ENCODE results near the gene APLP2. TPM values are rescaled to one million over a fixed set of nuclear protein-coding genes. Genes with fewer than 3 reads are reported as not detected.

The APLP2 gene
- total RNA-seq, 1 experiment from 2014 or later: 345 TPM

- TF ChIP-seq ZNF532 (CRISPR knock-in tag; IDR thresholded peaks at IDR 0.05; ENCODE audit: borderline replicate concordance): no peak
- TF ChIP-seq MLX (CRISPR knock-in tag; IDR thresholded peaks at IDR 0.05): no peak
- no peak for TF ChIP-seq RORB (CRISPR knock-in tag; IDR thresholded peaks at IDR 0.05)
- no peak for TF ChIP-seq ZNF425 (CRISPR knock-in tag; conservative IDR thresholded peaks at IDR 0.05)
- TF ChIP-seq STAT6 (CRISPR knock-in tag; conservative IDR thresholded peaks at IDR 0.05; ENCODE audit: low read depth): no peak
- TF ChIP-seq ERG (CRISPR knock-in tag; IDR thresholded peaks at IDR 0.05): no peak
Measured at GRCh38 chr11:130188047-130188446, 118.4 kb downstream of the APLP2 start (continued).

GRCh38 chr11:130188585-130189347, 119.1 kb downstream of the APLP2 start:
- Mint-ChIP-seq H3K4me1 (peaks cover 4% of the 10 kb centered on the region), H3K36me3 (no peaks in the 10 kb centered on the region), H3K27me3 (ENCODE audit: low read depth) (no peaks in the 10 kb centered on the region), H3K9me3 (no peaks in the 10 kb centered on the region), H3K4me3 (no peak overlapping the region), H3K27ac (no peak overlapping the region; the same call in 1 of the 2 replicates)
- ChIA-PET CTCF (interaction anchor here (0.9 to 1.4 kb wide), 2 partner anchors 24 to 43 kb away, joined by 3 to 5 read pairs; no protein-coding TSS in a partner anchor), POLR2A (no interaction called here)
- TF ChIP-seq TCF7 (CRISPR knock-in tag; IDR thresholded peaks at IDR 0.05; ENCODE audit: low read depth): no peak
- TF ChIP-seq E2F5 (CRISPR knock-in tag; IDR thresholded peaks at IDR 0.05): no peak
- TF ChIP-seq NR3C1 (CRISPR knock-in tag; conservative IDR thresholded peaks at IDR 0.05; ENCODE audit: low read depth): no peak
- TF ChIP-seq USF2 (CRISPR knock-in tag; IDR thresholded peaks at IDR 0.05): no peak
- no peak for TF ChIP-seq MYBL2 (CRISPR knock-in tag; IDR thresholded peaks at IDR 0.05)
- DNase-seq (ENCODE audit: low spot score) (no peak), ATAC-seq (no peak)

Data from WTC11 (cell line).